Measurements from ENCODE around the gene NSMCE1. TPM values are rescaled to one million over a fixed set of nuclear protein-coding genes. Genes with fewer than 3 reads are reported as not detected.
"Not testable (repeated sequence)": the region's sequence is repeated elsewhere in the genome, so short reads cannot be mapped to it uniquely, and the experiment has no call there.

Gene NSMCE1
- total and polyA plus RNA-seq, 7 donors, result 18.9 to 51.8 (median 28.4) TPM

DNA sequence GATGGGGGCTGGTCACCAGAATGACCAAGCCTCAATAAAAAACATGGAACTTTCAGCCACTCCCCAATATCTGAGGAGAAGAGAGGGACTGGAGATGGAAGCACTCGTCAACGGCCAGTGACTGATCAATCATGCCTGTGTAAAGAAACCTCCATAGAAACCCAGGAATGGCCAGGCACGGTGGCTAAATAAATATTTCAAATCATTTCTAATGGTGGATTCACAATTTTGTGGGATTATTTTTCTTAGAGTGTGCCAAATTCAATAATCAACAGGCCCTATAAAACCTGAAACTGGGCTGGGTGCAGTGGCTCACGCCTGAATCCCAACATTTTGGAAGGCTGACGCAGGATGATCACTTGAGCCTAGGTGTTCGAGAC is 16.4 kb downstream of the NSMCE1 start:
- TF ChIP-seq, protein P1, sequence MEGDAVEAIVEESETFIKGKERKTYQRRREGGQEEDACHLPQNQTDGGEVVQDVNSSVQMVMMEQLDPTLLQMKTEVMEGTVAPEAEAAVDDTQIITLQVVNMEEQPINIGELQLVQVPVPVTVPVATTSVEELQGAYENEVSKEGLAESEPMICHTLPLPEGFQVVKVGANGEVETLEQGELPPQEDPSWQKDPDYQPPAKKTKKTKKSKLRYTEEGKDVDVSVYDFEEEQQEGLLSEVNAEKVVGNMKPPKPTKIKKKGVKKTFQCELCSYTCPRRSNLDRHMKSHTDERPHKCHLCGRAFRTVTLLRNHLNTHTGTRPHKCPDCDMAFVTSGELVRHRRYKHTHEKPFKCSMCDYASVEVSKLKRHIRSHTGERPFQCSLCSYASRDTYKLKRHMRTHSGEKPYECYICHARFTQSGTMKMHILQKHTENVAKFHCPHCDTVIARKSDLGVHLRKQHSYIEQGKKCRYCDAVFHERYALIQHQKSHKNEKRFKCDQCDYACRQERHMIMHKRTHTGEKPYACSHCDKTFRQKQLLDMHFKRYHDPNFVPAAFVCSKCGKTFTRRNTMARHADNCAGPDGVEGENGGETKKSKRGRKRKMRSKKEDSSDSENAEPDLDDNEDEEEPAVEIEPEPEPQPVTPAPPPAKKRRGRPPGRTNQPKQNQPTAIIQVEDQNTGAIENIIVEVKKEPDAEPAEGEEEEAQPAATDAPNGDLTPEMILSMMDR (IDR thresholded peaks at IDR 0.05), result no peak
- Histone ChIP-seq H3K4me3 (no peak overlapping the region), H3K27me3 (ENCODE audit: insufficient read depth in 3 of 3, low read length in 2 of 3) (no peaks in the 10 kb centered on the region), H3K27ac (no peak overlapping the region), H3K4me1 (no peaks in the 10 kb centered on the region), H3K36me3 (ENCODE audit: insufficient read depth in 1 of 2, low read depth in 1 of 2) (peaks cover 0 to 22% of the 10 kb centered on the region in 2 donors), H3K9me3 (no peaks in the 10 kb centered on the region)
- 90 to 95% (median 91%) methylated on average over 6 of the region's 6 CpGs for WGBS, 3 donors
- ATAC-seq (no peak), DNase-seq (no peak)
- intact Hi-C loops (cut with DNase I), result no loop called here

DNA sequence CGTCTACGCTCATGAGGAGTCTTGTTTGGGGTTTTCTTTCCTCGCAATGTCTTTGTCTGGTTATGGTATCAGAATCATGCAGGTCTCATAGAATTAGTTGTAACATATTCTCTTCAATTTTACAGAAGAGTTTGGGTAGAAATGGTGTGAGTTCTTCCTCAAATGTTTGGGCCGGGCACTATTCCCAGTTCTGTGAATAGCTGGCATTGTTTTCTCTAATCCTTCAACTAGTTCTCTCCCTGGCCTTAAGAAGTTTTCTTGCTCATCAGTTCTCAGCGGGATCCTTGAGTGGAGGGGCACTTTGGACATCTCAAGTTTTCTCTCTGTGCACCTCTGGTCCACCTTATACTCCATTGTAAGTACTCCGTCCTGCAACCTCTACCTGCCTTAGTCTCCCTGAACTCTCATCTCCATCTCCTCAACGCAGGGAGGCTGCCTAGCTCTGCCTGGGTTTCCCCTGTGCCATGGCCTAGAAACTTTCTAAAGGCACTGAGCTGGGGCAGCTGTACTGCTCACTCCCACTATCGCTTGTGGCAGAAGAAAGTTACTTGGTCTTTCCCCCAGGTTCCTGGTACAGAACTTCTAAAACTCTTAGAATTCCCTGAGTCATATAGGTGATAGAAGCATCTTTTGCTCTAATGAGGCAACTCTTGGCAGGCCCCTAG is 16.9 kb downstream of the NSMCE1 start:
- TF ChIP-seq, protein P1 (IDR thresholded peaks at IDR 0.05), result no peak
- intact Hi-C loops (cut with DNase I), result no loop called here
- DNase-seq, result no peak
- no peaks in the 10 kb centered on the region for H3K9me3 ChIP-seq
- H3K27ac ChIP-seq, result no peak overlapping the region
- no peak for ATAC-seq
- peaks cover 0 to 17% of the 10 kb centered on the region in 2 donors for H3K36me3 ChIP-seq (ENCODE audit: insufficient read depth in 1 of 2, low read depth in 1 of 2)
- 74 to 85% (median 77%) methylated on average over 8 of the region's 8 CpGs for WGBS, 3 donors
- H3K4me3 ChIP-seq, result no peak overlapping the region
- H3K4me1 ChIP-seq, result no peaks in the 10 kb centered on the region
- no peaks in the 10 kb centered on the region for H3K27me3 ChIP-seq (ENCODE audit: insufficient read depth in 3 of 3, low read length in 2 of 3)

DNA sequence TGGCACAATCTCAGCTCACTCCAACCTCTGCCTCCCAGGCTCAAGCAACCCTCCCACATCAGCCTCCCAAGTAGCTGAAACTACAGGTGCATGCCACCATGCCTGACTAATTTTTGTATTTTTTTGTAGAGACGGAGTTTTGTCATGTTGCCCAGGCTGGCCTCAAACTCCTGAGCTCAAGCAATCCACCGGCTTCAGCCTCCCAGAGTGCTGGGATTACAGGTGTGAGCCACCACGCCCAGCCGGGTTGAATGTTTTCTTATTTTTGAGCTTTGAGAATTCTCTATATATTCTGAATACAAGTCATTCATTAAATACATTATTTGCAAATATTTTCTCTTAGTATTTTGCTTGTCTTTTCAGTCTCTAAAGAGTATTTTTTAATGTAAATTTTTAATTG is 19.7 kb downstream of the NSMCE1 start:
- H3K27me3 ChIP-seq (ENCODE audit: insufficient read depth in 3 of 3, low read length in 2 of 3); ATAC-seq; DNase-seq; intact Hi-C loops (cut with DNase I); H3K4me3 ChIP-seq; H3K36me3 ChIP-seq (ENCODE audit: insufficient read depth in 1 of 2, low read depth in 1 of 2); H3K9me3 ChIP-seq; H3K27ac ChIP-seq: not testable (repeated sequence)
- H3K4me1 ChIP-seq, result peaks cover 18% of the 10 kb centered on the region
- 80 to 92% (median 91%) methylated on average over 4 of the region's 4 CpGs for WGBS, 3 donors

DNA sequence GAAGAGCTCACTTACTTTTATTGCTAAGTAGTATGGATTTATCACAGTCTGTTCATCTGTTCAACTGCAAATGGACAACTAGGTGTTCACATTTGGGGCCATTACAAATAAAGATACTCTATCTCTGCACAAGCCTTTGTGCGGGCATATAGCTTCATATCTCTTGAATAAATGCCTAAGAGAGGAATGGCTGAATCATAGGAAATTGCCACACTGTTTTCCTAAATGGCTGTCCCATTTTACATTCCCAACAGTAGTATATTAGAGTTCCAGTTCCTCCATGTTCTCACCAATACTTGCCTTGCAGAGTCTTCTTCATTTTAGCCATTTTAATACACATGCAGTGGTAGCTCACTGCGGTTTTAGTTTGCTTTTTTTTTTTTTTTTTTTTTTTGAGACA is 20.5 kb downstream of the NSMCE1 start:
- no peaks in the 10 kb centered on the region for H3K36me3 ChIP-seq (ENCODE audit: insufficient read depth in 1 of 2, low read depth in 1 of 2)
- H3K9me3 ChIP-seq, result no peaks in the 10 kb centered on the region
- no peak overlapping the region for H3K27ac ChIP-seq
- DNase-seq (no peak), ATAC-seq (no peak)
- intact Hi-C loops (cut with DNase I), result no loop called here
- WGBS, 3 donors, result 94 to 98% (median 98%) methylated on average over 2 of the region's 2 CpGs
- peaks cover 26% of the 10 kb centered on the region for H3K4me1 ChIP-seq
- H3K27me3 ChIP-seq (ENCODE audit: insufficient read depth in 3 of 3, low read length in 2 of 3), result no peaks in the 10 kb centered on the region
- H3K4me3 ChIP-seq, result no peak overlapping the region
- TF ChIP-seq, protein P1 (IDR thresholded peaks at IDR 0.05), result no peak

DNA sequence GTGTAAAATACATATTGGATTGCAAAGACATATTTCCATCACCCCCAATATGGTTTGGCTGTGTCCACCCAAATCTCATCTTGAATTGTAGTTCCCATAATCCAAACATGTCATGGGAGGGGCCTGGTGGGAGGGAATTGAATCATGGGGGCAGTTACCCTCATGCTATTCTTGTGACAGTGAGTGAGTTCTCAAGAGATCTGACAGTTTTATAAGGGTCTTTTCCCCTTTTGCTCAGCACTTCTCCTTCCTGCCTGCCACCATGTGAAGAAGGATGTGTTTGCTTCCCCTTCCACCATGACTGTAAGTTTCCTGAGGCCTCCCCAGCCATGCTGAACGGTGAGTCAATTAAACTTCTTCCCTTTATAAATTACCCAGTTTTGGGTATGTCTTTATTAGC is 21.5 kb downstream of the NSMCE1 start:
- peaks cover 36% of the 10 kb centered on the region for H3K4me1 ChIP-seq
- H3K36me3 ChIP-seq (ENCODE audit: insufficient read depth in 1 of 2, low read depth in 1 of 2); ATAC-seq; H3K27me3 ChIP-seq (ENCODE audit: insufficient read depth in 3 of 3, low read length in 2 of 3); H3K4me3 ChIP-seq; H3K27ac ChIP-seq; intact Hi-C loops (cut with DNase I); DNase-seq; H3K9me3 ChIP-seq: not testable (repeated sequence)
- 77 to 88% (median 83%) methylated on average over 1 of the region's 1 CpG for WGBS, 3 donors

DNA sequence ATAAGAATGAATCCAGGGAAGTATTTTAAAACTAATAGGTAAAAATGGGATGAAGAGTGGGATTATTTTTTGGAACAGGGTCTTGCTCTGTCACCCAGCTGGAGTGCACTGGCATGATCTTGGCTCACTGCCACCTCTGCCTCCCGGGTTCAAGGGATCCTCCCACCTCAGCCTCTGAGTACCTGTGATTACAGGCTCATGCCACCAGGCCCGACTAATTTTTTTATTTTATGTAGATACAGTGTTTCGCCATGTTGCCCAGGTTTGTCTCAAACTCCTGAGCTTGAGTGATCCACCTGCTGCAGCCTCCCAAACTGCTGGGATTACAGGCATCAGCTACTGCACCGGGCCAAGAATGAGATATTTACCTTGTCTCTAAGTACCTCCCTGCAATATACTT is 22.1 kb downstream of the NSMCE1 start:
- H3K9me3 ChIP-seq, result no peaks in the 10 kb centered on the region
- H3K27me3 ChIP-seq (ENCODE audit: insufficient read depth in 3 of 3, low read length in 2 of 3), result no peaks in the 10 kb centered on the region
- peak overlapping the region; percentile 72 for H3K27ac ChIP-seq
- ATAC-seq (no peak), DNase-seq (no peak)
- no peaks in the 10 kb centered on the region for H3K36me3 ChIP-seq (ENCODE audit: insufficient read depth in 1 of 2, low read depth in 1 of 2)
- TF ChIP-seq, protein P1 (IDR thresholded peaks at IDR 0.05), result no peak
- WGBS, 3 donors, result 65 to 67% (median 66%) methylated on average over 4 of the region's 4 CpGs
- peaks cover 37% of the 10 kb centered on the region for H3K4me1 ChIP-seq
- intact Hi-C loops (cut with DNase I), result no loop called here
- H3K4me3 ChIP-seq, result no peak overlapping the region

All from psoas muscle (tissue), 8 donors.